GM12874 (cell line): Measurements from ENCODE around the gene FER.

Source experiments
- TF ChIP-seq, protein P1 (sequence below): IDR thresholded peaks from 2 replicates; pipeline ENCODE4 v1.5.1; 2011; ENCODE audit warnings: low read depth, mild to moderate bottlenecking, control low read depth, low read length, moderate library complexity; ENCODE audit not compliant: insufficient read depth

Gene FER

DNA sequence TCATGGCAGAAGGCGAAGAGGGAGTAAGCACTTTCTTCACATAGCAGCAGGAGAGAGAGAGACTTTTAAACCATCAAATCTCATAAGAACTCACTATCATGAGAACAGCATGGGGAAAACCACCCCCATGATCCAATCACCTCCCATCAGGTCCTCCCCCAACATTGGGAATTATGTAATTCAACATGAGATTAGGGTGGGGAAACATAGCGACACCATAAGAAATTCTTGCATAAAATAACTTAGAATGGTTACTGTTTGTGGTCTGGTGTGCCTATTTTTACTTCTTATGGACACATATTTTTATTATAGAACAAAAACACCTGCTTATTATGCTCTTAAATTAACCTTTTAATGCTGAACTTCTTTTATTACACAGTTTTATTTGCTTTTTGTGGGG is 364.0 kb downstream of the FER start:
- TF ChIP-seq, protein P1, sequence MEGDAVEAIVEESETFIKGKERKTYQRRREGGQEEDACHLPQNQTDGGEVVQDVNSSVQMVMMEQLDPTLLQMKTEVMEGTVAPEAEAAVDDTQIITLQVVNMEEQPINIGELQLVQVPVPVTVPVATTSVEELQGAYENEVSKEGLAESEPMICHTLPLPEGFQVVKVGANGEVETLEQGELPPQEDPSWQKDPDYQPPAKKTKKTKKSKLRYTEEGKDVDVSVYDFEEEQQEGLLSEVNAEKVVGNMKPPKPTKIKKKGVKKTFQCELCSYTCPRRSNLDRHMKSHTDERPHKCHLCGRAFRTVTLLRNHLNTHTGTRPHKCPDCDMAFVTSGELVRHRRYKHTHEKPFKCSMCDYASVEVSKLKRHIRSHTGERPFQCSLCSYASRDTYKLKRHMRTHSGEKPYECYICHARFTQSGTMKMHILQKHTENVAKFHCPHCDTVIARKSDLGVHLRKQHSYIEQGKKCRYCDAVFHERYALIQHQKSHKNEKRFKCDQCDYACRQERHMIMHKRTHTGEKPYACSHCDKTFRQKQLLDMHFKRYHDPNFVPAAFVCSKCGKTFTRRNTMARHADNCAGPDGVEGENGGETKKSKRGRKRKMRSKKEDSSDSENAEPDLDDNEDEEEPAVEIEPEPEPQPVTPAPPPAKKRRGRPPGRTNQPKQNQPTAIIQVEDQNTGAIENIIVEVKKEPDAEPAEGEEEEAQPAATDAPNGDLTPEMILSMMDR, result no peak

DNA sequence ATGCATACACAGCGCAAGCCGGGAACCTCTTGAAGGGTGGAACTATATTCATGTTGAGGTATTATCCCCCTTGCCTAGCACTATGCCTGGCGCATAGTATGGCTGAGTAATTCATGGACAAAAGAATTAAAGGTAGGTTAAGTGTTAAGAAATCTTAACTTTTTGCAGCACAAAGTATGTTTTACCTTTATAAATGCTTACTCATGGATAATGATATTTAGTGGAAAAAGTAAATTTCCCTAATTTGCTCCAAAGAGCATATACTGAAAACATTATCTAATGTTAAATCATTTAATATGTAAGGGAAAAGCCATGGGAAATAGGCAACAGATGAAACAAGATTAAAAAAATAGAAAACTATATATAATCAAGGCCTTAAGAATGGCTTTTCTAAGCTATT is 365.9 kb downstream of the FER start:
- TF ChIP-seq, protein P1, result no peak

DNA sequence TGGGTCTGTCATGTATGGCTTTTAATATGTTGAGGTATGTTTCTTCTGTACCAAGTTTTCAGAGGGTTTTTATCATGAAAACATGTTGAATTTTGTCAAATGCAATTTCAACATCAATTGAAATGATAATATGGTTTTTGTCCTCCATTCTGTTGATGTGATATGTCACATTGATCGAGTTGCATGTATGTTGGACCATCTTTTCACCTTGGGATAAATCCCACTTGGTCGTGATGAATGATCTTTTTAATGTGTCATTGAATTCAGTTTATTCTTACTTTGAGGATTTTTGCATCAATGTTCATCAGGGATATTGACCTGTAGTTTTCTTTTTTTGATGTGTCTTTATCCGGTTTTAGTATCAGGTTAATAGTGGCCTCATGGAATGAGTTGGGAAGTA is 373.5 kb downstream of the FER start:
- TF ChIP-seq, protein P1, result no peak

DNA sequence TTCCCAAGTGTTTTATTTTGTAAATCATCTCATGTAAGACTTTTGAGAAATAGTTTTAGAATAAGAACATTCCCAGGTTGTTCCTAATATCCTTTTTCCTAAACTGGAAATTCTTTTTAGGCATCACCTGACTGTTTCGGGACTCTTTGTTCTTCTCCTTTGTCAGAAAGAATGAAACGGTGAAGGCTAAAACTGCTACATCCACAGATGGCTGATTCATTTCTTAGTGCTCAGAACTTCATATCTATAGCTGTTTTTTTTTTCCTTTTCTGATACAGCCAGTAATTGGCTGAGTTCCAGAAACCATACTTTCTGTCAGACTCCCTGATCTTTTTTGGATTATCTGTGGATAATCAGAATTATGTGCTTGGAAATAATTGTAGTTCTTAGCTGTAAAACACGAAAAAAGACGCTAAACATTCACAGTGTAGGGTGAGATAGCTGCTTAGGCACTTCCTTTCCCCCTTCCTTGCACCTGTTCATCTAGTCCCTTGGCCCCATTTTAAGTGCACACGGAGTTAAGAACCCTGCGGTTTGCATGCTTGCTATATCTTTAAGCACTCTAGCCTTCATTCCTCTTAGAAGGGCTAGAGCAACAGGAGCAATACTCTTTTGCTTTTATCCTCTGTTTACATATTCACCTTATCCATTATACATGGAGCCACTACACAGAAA is 378.2 kb downstream of the FER start:
- TF ChIP-seq, protein P1, result no peak

DNA sequence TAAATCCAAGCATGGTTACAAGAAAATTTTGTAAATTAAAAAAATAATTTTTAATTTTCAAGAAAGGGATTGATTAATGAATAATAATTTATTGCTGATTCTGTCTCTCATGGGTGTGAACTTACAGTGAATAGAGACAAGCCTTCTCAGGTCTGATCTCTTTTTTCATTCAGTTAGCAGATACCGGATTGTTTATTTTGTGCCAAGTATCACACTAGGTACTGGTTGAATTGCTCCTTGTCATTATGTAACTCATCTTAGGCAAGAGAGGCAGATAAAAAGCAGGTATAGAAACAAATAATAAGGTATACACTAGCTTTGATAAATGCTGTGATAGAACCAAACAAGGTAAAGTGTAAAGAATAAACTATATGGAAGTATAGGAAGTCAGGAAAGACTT is 378.8 kb downstream of the FER start:
- TF ChIP-seq, protein P1, result no peak

DNA sequence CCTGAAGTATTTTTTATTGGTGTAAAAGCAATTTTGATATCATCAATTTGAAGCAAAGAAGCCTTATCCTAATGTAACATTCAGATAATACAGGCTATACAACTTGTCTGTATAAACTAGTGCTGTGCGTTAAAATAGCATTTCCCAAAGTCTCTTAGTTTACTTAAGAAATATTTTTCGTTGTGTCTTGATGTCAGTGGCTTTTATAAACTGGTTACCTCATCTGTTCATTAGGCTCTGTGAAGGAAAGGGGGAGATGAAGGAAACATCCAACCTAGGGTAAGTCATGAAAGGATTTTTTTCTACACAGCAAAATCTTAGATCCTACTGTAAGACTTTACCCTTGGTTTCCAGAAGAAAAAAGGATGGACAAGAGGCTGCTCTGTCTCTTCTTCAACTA is 389.2 kb downstream of the FER start:
- TF ChIP-seq, protein P1, result no peak

DNA sequence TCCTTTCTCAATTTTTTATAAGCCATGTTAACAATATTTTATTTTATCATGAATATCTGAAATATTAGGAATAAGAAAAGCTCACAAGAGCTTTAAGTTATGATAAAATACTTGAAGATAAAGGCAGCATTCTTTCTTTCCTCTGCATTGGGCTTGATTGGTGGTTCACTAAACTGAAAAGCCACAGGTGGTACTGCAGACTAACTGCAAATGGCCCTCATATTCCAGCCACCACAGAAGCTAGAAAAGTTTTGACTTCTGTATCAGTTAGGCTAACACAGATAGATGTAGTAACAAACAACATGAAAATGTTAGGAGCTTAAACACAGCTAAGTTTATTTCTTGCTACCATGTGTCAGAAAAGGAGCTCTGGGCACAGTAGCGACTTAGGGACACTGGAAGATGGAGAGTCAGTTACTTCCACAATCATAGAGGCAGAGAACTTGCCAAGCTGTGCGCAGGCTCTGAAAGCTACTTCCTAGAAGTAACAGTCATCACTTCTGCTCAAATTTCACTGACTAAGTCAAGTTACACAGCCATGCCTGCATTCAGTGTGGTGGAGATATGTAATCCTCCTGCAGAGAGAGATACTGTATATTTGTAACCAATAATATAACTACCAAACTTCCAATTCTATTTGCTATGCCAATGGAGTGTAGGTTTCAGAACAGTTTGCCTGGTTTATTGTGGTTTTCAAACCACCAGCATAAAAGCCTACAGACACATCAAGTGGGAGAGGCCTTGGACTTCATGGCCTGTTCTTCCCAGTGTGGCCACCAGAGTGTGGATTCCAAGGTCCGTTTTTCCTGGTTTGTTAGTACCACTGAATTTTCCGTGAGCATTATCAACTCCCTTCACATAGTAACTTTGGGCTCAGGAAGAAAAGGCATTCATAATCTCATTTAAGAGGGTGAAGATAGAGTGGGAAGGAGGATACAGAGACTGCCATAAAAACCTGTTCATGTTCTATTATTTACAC is 393.8 kb downstream of the FER start:
- TF ChIP-seq, protein P1, result no peak
